ENCODE data around the gene IQSEC1. TPM values are rescaled to one million over a fixed set of nuclear protein-coding genes. Genes with fewer than 3 reads are reported as not detected.

IQSEC1 gene
- total RNA-seq, result 10 to 100 TPM; 31.9 to 35.8 (median 34.8) TPM

DNA sequence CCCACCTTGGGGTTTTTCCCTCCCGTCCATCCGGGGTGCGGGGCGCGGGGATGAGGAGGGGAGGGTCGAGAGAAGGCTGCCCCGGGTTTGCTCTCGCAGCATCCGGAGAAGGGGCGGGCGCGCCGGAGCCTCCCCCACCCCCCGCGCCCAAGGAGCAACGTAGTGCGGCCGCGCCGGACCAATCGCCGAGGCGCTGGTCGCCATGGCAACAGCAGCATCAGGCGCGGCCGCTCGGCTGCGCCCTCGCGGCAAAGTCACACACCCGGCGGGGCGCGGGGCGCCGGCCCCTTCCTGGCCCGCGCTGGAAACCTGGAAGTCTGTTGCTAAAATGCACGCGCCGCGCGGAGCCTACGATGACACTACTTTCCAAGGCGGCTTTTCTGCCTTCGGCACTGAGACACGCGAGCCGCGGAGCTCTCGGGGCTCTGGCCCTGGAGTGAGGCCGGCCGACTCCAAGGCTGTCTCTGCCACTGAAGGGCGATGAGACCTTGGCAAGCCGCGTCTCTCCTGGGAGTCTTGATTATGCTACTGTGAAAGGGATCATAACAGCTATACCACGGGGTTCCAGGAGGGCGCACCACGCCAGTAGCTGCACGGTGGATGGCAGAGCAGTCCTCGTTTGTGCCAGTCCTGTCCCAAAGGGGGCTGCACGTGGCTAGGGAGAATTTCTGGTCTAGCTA is at the start of gene IQSEC1:
Gene IQSEC1, minus strand, starts transcription at position 104 of the 680 bp plus-strand sequence. CDS start 415 bp downstream, outside the sequence.
- WGBS, 2 donors, result 18 to 20% methylated on average over 19 to 21 of the region's 63 CpGs
- H3K4me3 ChIP-seq (ENCODE audit: low read depth, poor library complexity, severe bottlenecking), result no peak within 1 kb of the TSS
- TF ChIP-seq, protein P1, sequence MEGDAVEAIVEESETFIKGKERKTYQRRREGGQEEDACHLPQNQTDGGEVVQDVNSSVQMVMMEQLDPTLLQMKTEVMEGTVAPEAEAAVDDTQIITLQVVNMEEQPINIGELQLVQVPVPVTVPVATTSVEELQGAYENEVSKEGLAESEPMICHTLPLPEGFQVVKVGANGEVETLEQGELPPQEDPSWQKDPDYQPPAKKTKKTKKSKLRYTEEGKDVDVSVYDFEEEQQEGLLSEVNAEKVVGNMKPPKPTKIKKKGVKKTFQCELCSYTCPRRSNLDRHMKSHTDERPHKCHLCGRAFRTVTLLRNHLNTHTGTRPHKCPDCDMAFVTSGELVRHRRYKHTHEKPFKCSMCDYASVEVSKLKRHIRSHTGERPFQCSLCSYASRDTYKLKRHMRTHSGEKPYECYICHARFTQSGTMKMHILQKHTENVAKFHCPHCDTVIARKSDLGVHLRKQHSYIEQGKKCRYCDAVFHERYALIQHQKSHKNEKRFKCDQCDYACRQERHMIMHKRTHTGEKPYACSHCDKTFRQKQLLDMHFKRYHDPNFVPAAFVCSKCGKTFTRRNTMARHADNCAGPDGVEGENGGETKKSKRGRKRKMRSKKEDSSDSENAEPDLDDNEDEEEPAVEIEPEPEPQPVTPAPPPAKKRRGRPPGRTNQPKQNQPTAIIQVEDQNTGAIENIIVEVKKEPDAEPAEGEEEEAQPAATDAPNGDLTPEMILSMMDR (IDR thresholded peaks at IDR 0.05), result no peak
- no peak for TF ChIP-seq POLR2A (IDR thresholded peaks at IDR 0.05)
- no peak for DNase-seq (ENCODE audit: low spot score in 2 of 2)
- intact Hi-C loops (cut with DNase I; ENCODE audit: low total_unique reads), result no loop called here

DNA sequence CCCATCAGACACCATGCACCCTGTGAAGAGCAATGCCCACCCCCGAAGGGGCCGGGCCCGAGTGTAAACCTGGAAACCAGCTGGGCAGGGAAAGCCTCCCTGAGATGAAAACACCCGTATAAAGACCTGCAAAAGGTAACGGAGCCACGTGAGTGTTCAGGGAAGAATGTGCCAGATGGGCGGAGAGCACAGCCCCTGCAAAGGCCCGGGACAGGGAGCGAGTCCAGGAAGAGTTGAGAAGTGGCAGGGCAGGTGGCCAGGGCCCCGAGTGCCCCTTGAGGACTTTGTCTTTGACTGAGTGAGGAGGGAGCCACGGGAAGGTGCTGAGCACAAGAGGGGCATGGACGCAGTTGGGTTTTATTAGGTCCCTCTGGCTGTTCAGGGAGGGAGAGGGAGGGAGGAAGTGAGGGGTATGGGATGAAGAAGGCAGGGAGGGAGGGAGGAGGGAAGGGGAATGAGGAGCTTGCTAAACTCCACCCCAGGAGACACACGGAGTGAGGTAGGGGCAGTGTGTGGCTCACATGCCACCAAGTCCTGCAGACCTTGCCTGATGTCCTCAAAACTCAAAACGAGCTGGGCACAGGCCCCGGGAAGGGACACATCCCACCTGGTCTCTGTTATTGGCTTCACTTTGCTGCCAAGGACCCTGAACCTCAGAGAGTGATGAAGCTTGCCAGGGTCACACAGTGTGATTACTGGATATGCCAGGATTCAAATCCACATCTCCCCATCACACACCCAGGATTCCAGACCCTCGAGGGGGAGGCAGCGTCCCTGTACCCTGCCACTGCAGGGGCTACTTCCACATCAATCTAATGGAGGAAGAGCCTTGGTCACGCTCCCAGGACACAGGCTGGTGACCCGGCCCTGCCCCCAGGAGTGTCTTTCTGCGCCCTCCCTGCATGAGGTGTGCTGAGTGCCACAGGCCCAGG is 49.1 kb upstream of the IQSEC1 start:
- intact Hi-C loops (cut with DNase I; ENCODE audit: low total_unique reads), result no loop called here
- no peak for TF ChIP-seq POLR2A (IDR thresholded peaks at IDR 0.05)
- TF ChIP-seq, protein P1 (IDR thresholded peaks at IDR 0.05), result no peak
- no peak for DNase-seq (ENCODE audit: low spot score in 2 of 2)
- 46 to 58% methylated on average over 20 of the region's 20 CpGs for WGBS, 2 donors
- H3K4me3 ChIP-seq (ENCODE audit: low read depth, poor library complexity, severe bottlenecking), result no peak overlapping the region

DNA sequence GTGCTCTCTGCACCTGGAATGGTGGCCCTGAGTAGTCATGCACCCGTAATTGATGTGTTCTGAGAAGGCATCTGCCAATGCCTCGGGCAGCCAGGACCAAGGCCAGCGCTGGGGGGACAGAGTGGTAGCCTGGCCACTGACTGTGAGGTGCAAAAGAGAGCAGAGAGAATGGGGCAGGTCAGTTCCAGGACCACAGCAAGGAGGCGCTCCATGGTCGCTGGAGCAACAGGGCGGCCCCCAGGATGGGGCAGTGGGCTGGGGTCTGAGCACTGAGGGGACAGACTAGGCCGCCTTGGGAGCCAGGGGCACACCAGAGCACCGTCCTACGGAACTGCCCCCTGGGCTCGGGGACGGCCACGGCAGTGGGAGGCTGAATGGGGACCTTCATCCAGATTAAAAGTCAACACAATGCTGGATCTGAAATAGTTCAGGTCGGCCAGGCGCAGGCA is 48.3 kb upstream of the IQSEC1 start:
- no peak for DNase-seq (ENCODE audit: low spot score in 2 of 2)
- TF ChIP-seq, protein P1 (IDR thresholded peaks at IDR 0.05), result no peak
- no peak for TF ChIP-seq POLR2A (IDR thresholded peaks at IDR 0.05)
- 75 to 77% methylated on average over 14 of the region's 14 CpGs for WGBS, 2 donors
- H3K4me3 ChIP-seq (ENCODE audit: low read depth, poor library complexity, severe bottlenecking), result no peak overlapping the region
- intact Hi-C loops (cut with DNase I; ENCODE audit: low total_unique reads), result no loop called here

DNA sequence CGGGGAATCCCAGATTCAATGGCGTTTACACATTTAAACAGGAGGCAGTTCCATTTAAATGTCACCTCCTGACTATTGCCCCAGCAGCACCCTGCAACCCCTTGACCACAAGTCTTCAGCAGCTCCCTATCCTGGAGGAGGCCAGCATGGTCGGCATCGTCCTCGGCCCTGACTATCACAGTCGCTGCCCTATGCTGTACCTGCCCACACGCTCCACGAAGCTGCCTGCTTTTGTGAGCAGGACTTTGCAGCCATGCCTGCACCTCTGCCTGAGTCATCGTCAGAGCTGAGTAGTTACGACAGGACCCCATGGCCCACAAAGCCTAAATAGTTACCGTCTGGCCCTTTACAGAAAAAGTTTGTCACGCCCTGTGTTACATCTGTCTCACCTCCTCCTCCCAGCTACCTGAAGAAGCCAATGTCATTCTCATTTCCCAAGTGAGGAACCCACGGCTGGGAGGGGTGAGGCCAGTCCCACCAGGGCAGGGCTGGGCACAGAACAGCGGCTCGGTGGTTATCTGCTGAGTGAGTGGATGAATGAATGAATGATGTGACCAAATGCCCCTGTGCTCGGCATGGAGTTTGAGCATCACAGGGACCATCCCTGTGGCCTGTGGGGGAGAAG is 47.8 kb upstream of the IQSEC1 start:
- intact Hi-C loops (cut with DNase I; ENCODE audit: low total_unique reads), result no loop called here
- no peak overlapping the region for H3K4me3 ChIP-seq (ENCODE audit: low read depth, poor library complexity, severe bottlenecking)
- TF ChIP-seq POLR2A (IDR thresholded peaks at IDR 0.05), result no peak
- no peak for DNase-seq (ENCODE audit: low spot score in 2 of 2)
- 89 to 90% methylated on average over 16 of the region's 16 CpGs for WGBS, 2 donors

DNA sequence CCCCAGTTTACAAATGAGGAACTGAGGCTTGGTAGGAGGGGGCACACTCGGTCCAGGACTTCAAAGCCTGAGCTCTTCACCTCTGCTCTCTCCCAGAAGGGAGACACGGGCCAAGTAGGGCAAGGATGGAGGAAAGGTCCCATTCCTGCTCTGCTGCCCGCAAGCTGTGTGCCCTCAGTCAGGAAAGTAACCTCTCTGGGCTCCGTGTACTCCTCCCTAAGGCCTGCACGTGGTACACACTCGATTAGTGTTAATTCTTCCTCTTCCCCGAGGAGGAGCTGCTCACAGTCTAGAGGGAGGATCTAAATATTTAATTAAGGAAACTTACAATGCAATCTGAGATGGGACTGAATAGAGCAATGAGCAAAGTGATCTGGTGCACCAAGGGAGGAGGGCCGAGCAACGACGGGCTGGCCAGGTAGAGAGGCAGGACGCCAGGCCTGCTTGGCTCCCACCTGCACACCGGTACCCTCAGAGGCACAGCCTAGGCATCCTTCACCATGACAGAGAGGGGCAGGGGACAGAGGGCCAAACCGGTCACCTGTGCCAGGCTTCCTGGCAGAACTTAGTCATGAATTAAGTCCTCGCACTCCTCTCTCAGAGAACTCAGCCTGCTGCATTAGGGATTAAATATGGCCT is 47.2 kb upstream of the IQSEC1 start:
- intact Hi-C loops (cut with DNase I; ENCODE audit: low total_unique reads), result no loop called here
- no peak overlapping the region for H3K4me3 ChIP-seq (ENCODE audit: low read depth, poor library complexity, severe bottlenecking)
- 75 to 78% methylated on average over 14 of the region's 14 CpGs for WGBS, 2 donors
- DNase-seq (ENCODE audit: low spot score in 2 of 2), result no peak
- no peak for TF ChIP-seq POLR2A (IDR thresholded peaks at IDR 0.05)
- TF ChIP-seq, protein P1 (IDR thresholded peaks at IDR 0.05), result no peak

Data from lower leg skin (tissue), 4 donors.